ENCODE data around the gene PLXDC1.

PLXDC1 gene

DNA sequence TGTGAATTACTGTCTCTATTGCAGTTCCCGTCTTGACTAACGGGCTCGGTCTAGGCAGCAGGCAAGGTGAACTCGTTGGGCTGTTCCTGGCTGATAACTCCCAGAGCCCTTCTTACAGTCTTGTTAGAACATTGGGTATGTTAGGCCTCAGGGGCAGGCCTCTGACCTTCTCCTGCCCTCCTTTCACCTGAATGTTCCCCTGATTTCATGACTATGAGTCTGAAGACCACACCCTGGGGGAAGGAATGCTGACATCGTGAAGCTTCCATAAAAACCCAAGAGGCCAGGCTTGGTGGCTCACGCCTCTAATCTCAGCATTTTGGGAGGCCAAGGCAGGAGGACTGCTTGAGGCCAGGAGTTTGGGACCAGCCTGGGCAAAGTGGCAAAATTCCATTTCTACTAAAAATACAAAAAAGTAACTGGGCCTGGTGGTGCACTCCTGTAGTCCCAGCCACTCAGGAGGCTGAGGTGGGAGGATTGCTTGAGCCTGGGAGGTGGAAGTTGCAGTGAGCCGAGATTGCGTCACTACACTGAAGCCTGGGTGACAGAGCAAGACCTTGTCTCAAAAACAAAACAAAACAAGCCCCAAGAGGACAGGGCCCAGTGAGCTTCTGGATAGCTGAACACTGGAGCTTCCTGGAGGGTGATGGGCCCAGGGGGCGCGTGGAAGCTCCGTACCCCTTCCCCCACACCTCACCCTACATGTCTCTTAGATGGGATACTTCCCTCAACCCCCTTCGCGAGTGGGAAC, 136.5 kb downstream of the PLXDC1 start:
- DNase-seq (ENCODE audit: low spot score), result no peak

DNA sequence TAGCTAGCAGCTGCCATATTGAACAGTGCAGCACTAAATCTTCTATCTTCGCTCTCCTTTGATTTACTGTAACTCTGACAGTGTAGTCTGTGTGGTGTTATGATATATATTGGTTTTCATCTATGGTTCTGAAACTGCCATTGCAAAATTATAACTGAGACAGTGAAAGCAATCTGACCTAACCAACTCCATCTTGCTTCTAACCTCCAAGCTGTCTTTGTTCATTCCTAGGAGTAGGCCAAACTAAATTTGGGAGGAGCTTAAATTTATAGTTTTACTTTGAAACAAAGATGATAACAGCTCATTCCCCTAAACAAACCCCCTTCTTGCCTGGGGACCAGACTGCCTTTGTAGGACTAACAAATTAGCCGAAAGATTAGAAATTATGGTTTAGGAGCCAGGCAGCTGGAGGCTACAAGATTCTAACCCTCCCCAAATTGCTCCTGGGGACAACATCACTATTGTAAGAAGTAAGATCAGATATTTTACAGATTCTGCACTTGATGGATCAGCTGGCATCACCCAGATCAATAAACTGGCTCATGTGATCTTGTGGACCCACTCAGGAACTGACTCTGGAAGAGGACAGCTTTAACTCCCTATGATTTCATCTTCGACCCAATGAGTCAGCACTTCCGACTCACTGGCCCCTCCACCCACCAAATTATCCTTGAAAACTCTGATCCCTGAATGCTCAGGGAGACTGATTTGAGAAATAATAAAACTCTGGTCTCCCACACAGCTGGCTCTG, 137.2 kb downstream of the PLXDC1 start:
- DNase-seq (ENCODE audit: low spot score), result peak; percentile 58

All from AG20443 (cell line).